BLaER1 treated with 17β-estradiol and CSF1 and Interleukin-3, amounts not matched to agents 10 nM and 100 nM (cell line): ENCODE data around the gene SLF2.

Experiments
- H3K27ac ChIP-seq, 11 experiments: shearing (Covaris generic); formaldehyde crosslinking; 2 replicates each; pipeline ENCODE4 v1.8.1; 2022
- H3K27me3 ChIP-seq, 11 experiments: shearing (Covaris generic); formaldehyde crosslinking; 2 replicates each; pipeline ENCODE4 v1.8.1; 2022
- H3K36me3 ChIP-seq, 11 experiments: shearing (Covaris generic); formaldehyde crosslinking; 2 replicates each; pipeline ENCODE4 v1.8.1; 2022
- H3K4me1 ChIP-seq, 10 experiments: shearing (Covaris generic); formaldehyde crosslinking; 2 replicates each; pipeline ENCODE4 v1.8.1; 2022
- H3K4me2 ChIP-seq, 11 experiments: shearing (Covaris generic); formaldehyde crosslinking; 2 replicates each; pipeline ENCODE4 v1.8.1; 2022
- H3K4me3 ChIP-seq, 10 experiments: shearing (Covaris generic); formaldehyde crosslinking; 2 replicates each; pipeline ENCODE4 v1.8.1; 2022
- H3K9ac ChIP-seq, 11 experiments: shearing (Covaris generic); formaldehyde crosslinking; 2 replicates each; pipeline ENCODE4 v1.8.1; 2022
- H3K9me3 ChIP-seq, 11 experiments: shearing (Covaris generic); formaldehyde crosslinking; replicated peaks in 1 of 11; 2 replicates each; pipeline ENCODE4 v1.8.1; 2022
- H4K20me1 ChIP-seq, 11 experiments: shearing (Covaris generic); formaldehyde crosslinking; 2 replicates each; pipeline ENCODE4 v1.8.1; 2022
- Cebpa-rat ChIP-seq, 11 experiments: shearing (Covaris generic); IDR thresholded peaks; 2 replicates each; pipeline ENCODE4 v1.8.1; 2022

SLF2 gene

GRCh38 chr10:100907175-100907574 is 5.6 kb upstream of the SLF2 start:
- Histone ChIP-seq H3K36me3 (no peaks in the 10 kb centered on the region), H3K27me3 (no peaks in the 10 kb centered on the region), H4K20me1 (no peaks in the 10 kb centered on the region), H3K4me3 (no peak overlapping the region), H3K9ac (no peak overlapping the region), H3K9me3 (no peaks in the 10 kb centered on the region), H3K4me2 (peak overlapping the region in 4 of 11 experiments; percentile 7 to 41 (median 22); a peak in 7 of 22 replicates), H3K27ac (no peak overlapping the region), H3K4me1 (peaks cover 21 to 33% (median 24%) of the 10 kb centered on the region in 10 experiments)
- TF ChIP-seq Cebpa-rat (IDR thresholded peaks at IDR 0.05), result no peak

- H3K36me3 ChIP-seq, result no peaks in the 10 kb centered on the region
- peaks cover 23 to 36% (median 26%) of the 10 kb centered on the region in 10 experiments for H3K4me1 ChIP-seq
- no peaks in the 10 kb centered on the region for H3K9me3 ChIP-seq
- H3K27ac ChIP-seq, result no peak overlapping the region
- H3K9ac ChIP-seq, result no peak overlapping the region
- no peak overlapping the region for H3K4me3 ChIP-seq
- no peak for TF ChIP-seq Cebpa-rat (IDR thresholded peaks at IDR 0.05)
- no peaks in the 10 kb centered on the region for H4K20me1 ChIP-seq
- H3K27me3 ChIP-seq, result no peaks in the 10 kb centered on the region
- H3K4me2 ChIP-seq, result peak overlapping the region in 2 of 11 experiments; percentile 28 to 41; a peak in 3 of 22 replicates
Observed at GRCh38 chr10:100907773-100908363, 4.9 kb upstream of the SLF2 start.

- Histone ChIP-seq H3K9me3 (no peaks in the 10 kb centered on the region), H3K9ac (no peak overlapping the region), H4K20me1 (peaks cover 2 to 3% (median 2%) of the 10 kb centered on the region in 11 experiments; a peak in 20 of 22 replicates), H3K4me3 (no peak overlapping the region), H3K4me1 (peaks cover 23 to 36% (median 26%) of the 10 kb centered on the region in 10 experiments), H3K36me3 (no peaks in the 10 kb centered on the region), H3K27ac (no peak overlapping the region), H3K27me3 (no peaks in the 10 kb centered on the region), H3K4me2 (no peak overlapping the region)
- TF ChIP-seq Cebpa-rat (IDR thresholded peaks at IDR 0.05), result no peak
Observed at GRCh38 chr10:100908378-100908777, 4.4 kb upstream of the SLF2 start.

GRCh38 chr10:100909501-100910263 is 3.1 kb upstream of the SLF2 start:
- Histone ChIP-seq H3K27ac (peak overlapping the region in 1 of 11 experiments; percentile 1; a peak in 1 of 22 replicates), H3K4me1 (peaks cover 31 to 47% (median 39%) of the 10 kb centered on the region in 10 experiments), H3K4me2 (peak overlapping the region; percentile 14 to 40 (median 32); a peak in 16 of 22 replicates)

GRCh38 chr10:100911472-100911871 is 1.3 kb upstream of the SLF2 start:
- H3K9me3 ChIP-seq, result no peaks in the 10 kb centered on the region
- H3K27me3 ChIP-seq, result no peaks in the 10 kb centered on the region
- peak overlapping the region in 6 of 11 experiments; percentile 77 to 93 (median 90); a peak in 7 of 22 replicates for H3K27ac ChIP-seq
- TF ChIP-seq Cebpa-rat (IDR thresholded peaks at IDR 0.05), result no peak
- peaks cover 14 to 33% (median 21%) of the 10 kb centered on the region in 11 experiments for H4K20me1 ChIP-seq
- H3K9ac ChIP-seq, result peak overlapping the region in 1 of 11 experiments; percentile 88; a peak in 2 of 22 replicates
- H3K4me1 ChIP-seq, result peaks cover 31 to 58% (median 44%) of the 10 kb centered on the region in 10 experiments
- no peak overlapping the region for H3K4me3 ChIP-seq
- H3K4me2 ChIP-seq, result peak overlapping the region in 10 of 11 experiments; percentile 70 to 94 (median 80); a peak in 17 of 22 replicates
- H3K36me3 ChIP-seq, result peaks cover 1 to 26% (median 12%) of the 10 kb centered on the region in 11 experiments; a peak in 21 of 22 replicates

More at GRCh38 chr10:100909501-100910263, 3.1 kb upstream of the SLF2 start:
- TF ChIP-seq Cebpa-rat (IDR thresholded peaks at IDR 0.05), result no peak
- Histone ChIP-seq H3K27me3 (no peaks in the 10 kb centered on the region), H4K20me1 (peaks cover 14 to 16% (median 15%) of the 10 kb centered on the region in 11 experiments; a peak in 21 of 22 replicates), H3K9ac (no peak overlapping the region), H3K36me3 (peaks cover 0 to 8% (median 4%) of the 10 kb centered on the region in 11 experiments; a peak in 6 of 22 replicates), H3K9me3 (no peaks in the 10 kb centered on the region), H3K4me3 (no peak overlapping the region)

GRCh38 chr10:100912013-100912604 is 654 bp upstream of the SLF2 start:
- Histone ChIP-seq H3K4me2 (peak overlapping the region; percentile 70 to 94 (median 80)), H3K27ac (peak overlapping the region; percentile 58 to 93 (median 88); a peak in 21 of 22 replicates)

GRCh38 chr10:100913470-100913865 is 705 bp downstream of the SLF2 start:
- Histone ChIP-seq H3K4me3 (peak overlapping the region; percentile 77 to 97 (median 92)), H3K36me3 (peaks cover 21 to 46% (median 32%) of the 10 kb centered on the region in 11 experiments), H4K20me1 (peaks cover 14 to 40% (median 21%) of the 10 kb centered on the region in 11 experiments), H3K4me1 (peaks cover 21 to 47% (median 38%) of the 10 kb centered on the region in 10 experiments), H3K9ac (peak overlapping the region; percentile 74 to 91 (median 88)), H3K27ac (peak overlapping the region in 10 of 11 experiments; percentile 9 to 93 (median 88); a peak in 18 of 22 replicates), H3K9me3 (no peaks in the 10 kb centered on the region), H3K27me3 (no peaks in the 10 kb centered on the region), H3K4me2 (peak overlapping the region; percentile 79 to 96 (median 88))
- TF ChIP-seq Cebpa-rat (IDR thresholded peaks at IDR 0.05), result no peak

More at GRCh38 chr10:100912013-100912604, 654 bp upstream of the SLF2 start:
- Histone ChIP-seq H3K9ac (peak overlapping the region; percentile 74 to 91 (median 88)), H3K9me3 (no peaks in the 10 kb centered on the region), H3K27me3 (no peaks in the 10 kb centered on the region), H4K20me1 (peaks cover 14 to 38% (median 21%) of the 10 kb centered on the region in 11 experiments), H3K36me3 (peaks cover 8 to 32% (median 18%) of the 10 kb centered on the region in 11 experiments), H3K4me3 (peak overlapping the region; percentile 77 to 97 (median 92)), H3K4me1 (peaks cover 29 to 55% (median 44%) of the 10 kb centered on the region in 10 experiments)
- no peak for TF ChIP-seq Cebpa-rat (IDR thresholded peaks at IDR 0.05)

GRCh38 chr10:100917071-100917470 is 4.3 kb downstream of the SLF2 start:
- Histone ChIP-seq H3K9ac (no peak overlapping the region), H3K27ac (no peak overlapping the region), H4K20me1 (peaks cover 14 to 72% (median 21%) of the 10 kb centered on the region in 11 experiments), H3K4me3 (no peak overlapping the region), H3K27me3 (no peaks in the 10 kb centered on the region), H3K4me1 (peaks cover 11 to 26% (median 21%) of the 10 kb centered on the region in 10 experiments), H3K36me3 (peaks cover 52 to 81% (median 68%) of the 10 kb centered on the region in 11 experiments), H3K9me3 (no peaks in the 10 kb centered on the region), H3K4me2 (no peak overlapping the region)
- TF ChIP-seq Cebpa-rat (IDR thresholded peaks at IDR 0.05), result no peak
